Fibroblast of peridontal ligament (primary cell): ENCODE results near the gene EEPD1.

Experiments
- DNase-seq: peaks from one replicate; pipeline ENCODE4 v3.0.0-alpha.2; 2010; ENCODE audit errors: extremely low read depth

The EEPD1 gene

GRCh38 chr7:36299223-36299774, 146.2 kb downstream of the EEPD1 start:
- no peak for DNase-seq

DNA sequence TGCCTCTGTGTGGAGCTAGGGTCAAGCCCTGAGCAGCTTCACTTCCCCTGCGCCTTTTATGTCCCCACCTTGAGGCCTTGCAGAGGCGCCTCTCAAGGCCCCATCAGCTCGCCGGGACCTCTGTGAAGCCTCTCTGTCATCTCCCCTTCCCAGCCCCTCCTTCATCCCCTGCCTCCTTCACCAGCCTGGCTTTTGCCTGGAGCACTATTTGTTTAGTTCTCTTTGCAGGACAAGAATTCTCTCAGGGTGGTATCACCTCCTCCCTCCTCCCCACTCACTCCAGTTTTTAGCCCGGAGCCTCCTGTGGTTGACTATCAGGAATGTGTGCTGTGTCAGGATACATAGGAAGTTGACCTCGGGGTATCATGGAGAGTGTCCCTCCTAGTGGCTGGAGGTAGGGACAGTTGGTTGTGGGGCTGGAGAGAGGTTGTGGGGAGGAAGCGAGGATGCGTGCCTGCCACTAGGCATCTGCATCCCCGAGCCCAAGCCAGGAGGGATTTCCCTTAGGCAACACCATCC, 146.8 kb downstream of the EEPD1 start:
- no peak for DNase-seq

- DNase-seq, result peak; percentile 18
Measured at GRCh38 chr7:36300696-36301350, 147.8 kb downstream of the EEPD1 start.

DNA sequence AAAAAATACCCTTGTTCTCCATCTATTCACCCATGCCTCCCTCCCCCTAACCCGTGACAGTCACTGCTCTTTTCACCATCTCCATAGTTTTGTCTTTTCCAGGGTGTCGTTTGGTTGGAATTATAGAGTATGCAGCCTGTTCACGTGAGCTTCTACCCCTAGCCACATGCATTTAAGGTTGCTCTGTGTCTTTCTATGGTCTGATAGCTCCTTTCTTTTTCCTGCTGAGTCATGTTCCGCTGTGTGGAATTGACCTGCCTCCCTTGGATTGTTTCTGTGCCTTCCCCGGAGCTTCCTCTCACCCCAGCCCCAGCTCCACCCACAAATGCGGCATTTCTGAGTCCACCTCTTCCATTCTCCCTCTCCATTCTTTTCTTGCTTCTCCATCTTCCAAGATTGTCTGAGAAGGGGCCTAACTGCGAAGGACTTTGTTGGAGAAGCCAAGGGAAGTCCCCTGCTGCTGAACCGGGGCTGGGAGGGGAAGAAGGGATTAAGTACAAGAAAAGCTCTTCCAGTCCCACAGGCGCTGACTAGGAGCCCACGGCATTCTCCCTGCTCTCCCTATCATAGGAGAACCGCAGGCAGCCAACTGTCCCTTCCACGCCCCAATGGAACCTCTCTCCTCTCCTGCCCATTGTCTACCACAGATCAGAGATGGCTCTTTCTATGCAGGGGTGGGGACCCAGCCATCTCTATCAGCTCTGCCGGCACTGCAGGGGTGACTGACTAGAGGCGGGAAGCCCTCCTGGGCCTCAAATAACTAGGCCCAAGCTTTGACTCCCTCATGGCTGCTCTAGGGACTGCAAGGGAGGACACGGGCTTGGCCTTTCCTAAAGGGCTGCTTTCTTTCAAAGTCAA, 149.1 kb downstream of the EEPD1 start:
- no peak for DNase-seq

- DNase-seq, result peak; percentile 92
Measured at GRCh38 chr7:36303202-36304098, 150.4 kb downstream of the EEPD1 start.

GRCh38 chr7:36304099-36304425, 151.0 kb downstream of the EEPD1 start:
- no peak for DNase-seq

GRCh38 chr7:36305226-36305625, 152.2 kb downstream of the EEPD1 start:
- no peak for DNase-seq

- no peak for DNase-seq
Measured at GRCh38 chr7:36305648-36306047, 152.6 kb downstream of the EEPD1 start.

GRCh38 chr7:36306222-36306621, 153.2 kb downstream of the EEPD1 start:
- no peak for DNase-seq

GRCh38 chr7:36306722-36307121, 153.7 kb downstream of the EEPD1 start:
- no peak for DNase-seq

- DNase-seq, result no peak
Measured at GRCh38 chr7:36308031-36308430, 155.0 kb downstream of the EEPD1 start.

DNA sequence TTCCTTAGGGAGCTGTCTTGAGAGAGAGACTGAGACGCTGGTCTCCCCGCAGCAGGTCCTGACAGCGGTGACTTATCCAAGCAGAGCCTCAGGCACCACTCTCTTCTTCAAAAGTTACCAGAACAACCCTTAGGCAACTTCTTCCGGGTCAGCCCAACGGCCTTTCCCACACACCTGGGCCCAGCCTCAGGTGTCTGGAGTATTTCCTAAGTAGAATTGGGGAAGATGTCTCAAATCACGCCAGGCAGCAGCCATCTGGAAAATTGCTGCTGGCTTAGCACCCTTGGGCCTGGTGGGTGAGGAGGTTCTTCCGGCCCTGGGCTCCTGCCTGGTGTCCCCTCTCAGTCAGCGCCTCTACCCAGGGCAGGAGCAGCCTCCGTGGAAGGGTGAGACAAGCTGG, 156.2 kb downstream of the EEPD1 start:
- DNase-seq, result no peak

DNA sequence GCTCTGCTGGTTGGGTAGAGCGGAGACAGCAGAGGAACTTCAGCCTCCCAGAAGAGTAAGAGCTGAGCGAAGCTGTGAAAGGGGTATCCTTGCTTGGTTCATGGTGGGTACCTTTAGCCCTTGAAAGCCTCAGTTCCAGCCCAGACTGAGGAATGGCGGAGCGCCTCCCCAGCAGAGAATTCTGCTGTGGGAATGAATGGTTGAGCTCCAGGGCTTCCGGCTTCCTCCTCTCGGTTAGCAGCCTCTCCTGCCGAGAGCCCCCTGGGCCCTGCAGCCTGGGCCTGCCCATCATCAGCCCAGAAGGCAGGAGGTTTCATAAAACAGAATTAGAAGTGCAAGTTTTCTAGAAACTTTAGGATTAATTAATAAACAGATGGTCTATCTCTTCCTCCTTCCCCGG, 156.7 kb downstream of the EEPD1 start:
- DNase-seq, result no peak

DNA sequence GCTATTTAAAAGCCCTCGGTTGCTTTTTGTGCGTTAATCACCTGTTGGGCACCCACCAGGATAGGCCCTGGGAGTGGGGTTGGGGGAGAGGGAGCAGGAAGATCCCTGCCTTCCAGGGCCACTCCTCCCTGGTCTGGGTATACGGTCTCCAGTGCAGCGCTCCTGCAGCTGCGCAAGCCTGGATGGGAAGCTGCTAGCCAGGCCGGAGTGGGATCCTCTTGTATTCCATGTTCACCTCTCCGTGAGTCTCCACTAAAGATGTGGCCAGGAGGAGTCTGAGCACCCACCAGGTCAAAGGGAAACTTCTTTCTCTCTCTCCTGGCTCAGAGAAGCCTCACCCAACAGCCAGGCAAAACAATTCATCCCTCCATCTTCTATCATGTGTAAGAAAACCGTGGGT, 157.8 kb downstream of the EEPD1 start:
- no peak for DNase-seq

- DNase-seq, result no peak
Measured at GRCh38 chr7:36311539-36311938, 158.5 kb downstream of the EEPD1 start.

- DNase-seq, result no peak
Measured at GRCh38 chr7:36312064-36312914, 159.2 kb downstream of the EEPD1 start.

GRCh38 chr7:36312915-36313334, 159.9 kb downstream of the EEPD1 start:
- DNase-seq, result no peak

GRCh38 chr7:36313607-36314006, 160.6 kb downstream of the EEPD1 start:
- DNase-seq, result no peak

DNA sequence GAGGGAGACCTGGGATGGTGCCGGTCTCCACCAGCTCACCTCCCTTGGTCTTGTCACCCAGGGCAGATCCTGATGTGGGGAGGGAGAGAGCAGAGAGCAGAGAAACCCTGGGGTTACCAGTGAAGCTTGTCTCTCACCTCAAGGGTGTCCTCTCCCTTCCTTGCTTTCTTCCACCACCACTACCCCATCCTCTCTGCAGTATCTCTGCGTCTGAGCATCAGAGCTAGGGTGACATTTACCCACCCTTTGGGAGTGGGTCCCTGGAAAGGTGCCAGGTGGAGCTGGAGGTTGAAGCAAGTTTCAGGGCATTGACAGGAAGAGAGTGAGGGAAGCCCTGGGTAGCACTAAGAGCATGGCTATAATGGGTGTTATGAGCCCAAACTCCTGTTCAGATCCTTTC, 161.4 kb downstream of the EEPD1 start:
- DNase-seq, result no peak

DNA sequence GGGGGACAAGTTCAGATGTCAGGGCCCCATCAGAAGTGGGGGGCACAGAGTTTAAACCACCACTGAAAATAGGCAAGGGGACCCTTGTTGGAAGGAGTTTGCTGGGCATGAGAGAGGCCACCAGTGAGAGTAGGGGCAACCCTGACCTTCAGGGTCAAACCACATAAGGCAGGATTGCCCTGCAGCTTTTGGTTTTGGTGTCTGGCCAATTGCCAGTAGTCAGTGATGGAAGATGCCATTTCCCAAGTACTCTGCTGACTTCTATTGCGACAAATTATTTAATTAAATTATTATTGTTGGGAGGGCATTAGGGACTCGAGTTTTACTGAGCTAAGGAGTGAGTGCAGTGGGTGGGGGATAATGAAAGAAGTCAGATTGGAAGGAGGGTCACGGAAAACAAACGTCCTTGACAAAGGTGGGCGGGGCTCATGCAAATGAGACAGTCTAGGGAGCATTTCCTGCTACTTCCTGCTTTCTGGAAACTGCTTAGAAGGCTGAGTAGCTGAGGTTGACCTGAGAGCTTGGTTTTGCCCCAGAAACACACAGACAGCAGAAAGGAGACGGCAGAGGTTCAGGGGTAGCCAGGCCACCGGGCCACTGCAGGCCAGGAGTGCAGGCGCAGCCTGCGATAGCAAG, 162.4 kb downstream of the EEPD1 start:
- no peak for DNase-seq
